ENCODE measurements around the gene CCN5. TPM values are rescaled to one million over a fixed set of nuclear protein-coding genes. Genes with fewer than 3 reads are reported as not detected.

Gene CCN5
- total and polyA plus RNA-seq, 9 donors = 0.07 to 0.32 (median 0.14) TPM; not detected in 1

DNA sequence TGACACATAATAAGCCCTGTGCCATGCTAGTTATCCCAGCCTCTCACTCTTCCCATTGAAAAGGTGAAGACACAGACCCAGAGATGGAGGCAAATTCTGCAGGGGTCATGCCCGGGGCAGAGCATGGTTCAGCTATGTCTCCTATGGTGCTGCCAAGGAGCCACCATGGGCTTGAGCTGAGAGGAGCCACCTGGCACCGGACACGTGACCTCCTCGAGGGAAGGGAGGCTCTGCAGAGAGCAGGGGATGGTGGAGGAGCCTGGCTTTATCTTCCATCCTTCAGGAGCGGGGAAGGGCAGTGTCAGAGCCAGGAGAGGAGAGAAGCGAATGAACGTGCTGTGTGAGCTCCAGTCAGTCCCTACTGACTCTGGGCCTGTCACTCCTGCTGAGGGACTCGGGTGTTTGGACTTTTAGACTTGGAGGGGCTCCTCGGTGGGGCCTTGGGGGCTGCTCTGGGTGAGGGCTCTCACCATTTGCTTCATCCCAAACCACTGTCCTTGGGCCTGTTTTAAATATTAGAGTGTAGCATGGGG, 11.1 kb upstream of the CCN5 start:
- peaks cover 45% of the 10 kb centered on the region for H3K4me1 ChIP-seq (ENCODE audit: control insufficient read depth, insufficient read depth, low read length)

DNA sequence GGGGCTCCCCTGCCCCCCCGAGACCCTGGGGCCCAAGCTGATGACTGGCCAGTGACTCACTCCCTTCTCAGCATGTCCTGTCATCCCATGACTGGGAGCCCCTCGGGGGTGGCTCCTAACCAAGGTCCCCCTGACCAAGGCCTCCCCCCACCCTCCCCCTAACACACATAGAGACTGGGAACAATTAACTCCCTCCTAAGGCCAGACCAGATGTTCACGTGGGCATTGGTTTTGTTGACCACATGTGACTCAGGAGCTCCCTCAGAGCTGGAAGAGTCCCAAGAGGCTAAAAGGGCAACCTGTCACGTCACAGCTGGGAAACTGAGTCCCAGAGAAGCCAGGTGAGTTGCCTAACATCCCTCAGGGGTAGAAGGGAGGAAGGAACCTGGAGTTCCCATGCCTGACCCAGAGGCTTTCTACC, 10.6 kb upstream of the CCN5 start:
- H3K36me3 ChIP-seq (ENCODE audit: control insufficient read depth, insufficient read depth, low read length) = no peaks in the 10 kb centered on the region
- H3K4me3 ChIP-seq (ENCODE audit: low read length) = no peak overlapping the region
- H3K4me1 ChIP-seq (ENCODE audit: control insufficient read depth, insufficient read depth, low read length) = peaks cover 45% of the 10 kb centered on the region
- no peak for DNase-seq
- H3K27ac ChIP-seq (ENCODE audit: low read length) = no peak overlapping the region
- peaks cover 2% of the 10 kb centered on the region for H3K27me3 ChIP-seq (ENCODE audit: control insufficient read depth, insufficient read depth, low read length)
- no peaks in the 10 kb centered on the region for H3K9me3 ChIP-seq (replicated peaks; ENCODE audit: control insufficient read depth, low read depth, low read length)
- WGBS (ENCODE audit: insufficient coverage) = 48% methylated on average over 2 of the region's 4 CpGs

More for the DNA sequence above, 11.1 kb upstream of the CCN5 start:
- no peak for DNase-seq
- 76% methylated on average over 7 of the region's 9 CpGs for WGBS (ENCODE audit: insufficient coverage)
- Histone ChIP-seq H3K36me3 (ENCODE audit: control insufficient read depth, insufficient read depth, low read length) (no peaks in the 10 kb centered on the region), H3K27ac (ENCODE audit: low read length) (no peak overlapping the region), H3K4me3 (ENCODE audit: low read length) (no peak overlapping the region), H3K27me3 (ENCODE audit: control insufficient read depth, insufficient read depth, low read length) (peaks cover 2% of the 10 kb centered on the region), H3K9me3 (replicated peaks; ENCODE audit: control insufficient read depth, low read depth, low read length) (no peaks in the 10 kb centered on the region)

DNA sequence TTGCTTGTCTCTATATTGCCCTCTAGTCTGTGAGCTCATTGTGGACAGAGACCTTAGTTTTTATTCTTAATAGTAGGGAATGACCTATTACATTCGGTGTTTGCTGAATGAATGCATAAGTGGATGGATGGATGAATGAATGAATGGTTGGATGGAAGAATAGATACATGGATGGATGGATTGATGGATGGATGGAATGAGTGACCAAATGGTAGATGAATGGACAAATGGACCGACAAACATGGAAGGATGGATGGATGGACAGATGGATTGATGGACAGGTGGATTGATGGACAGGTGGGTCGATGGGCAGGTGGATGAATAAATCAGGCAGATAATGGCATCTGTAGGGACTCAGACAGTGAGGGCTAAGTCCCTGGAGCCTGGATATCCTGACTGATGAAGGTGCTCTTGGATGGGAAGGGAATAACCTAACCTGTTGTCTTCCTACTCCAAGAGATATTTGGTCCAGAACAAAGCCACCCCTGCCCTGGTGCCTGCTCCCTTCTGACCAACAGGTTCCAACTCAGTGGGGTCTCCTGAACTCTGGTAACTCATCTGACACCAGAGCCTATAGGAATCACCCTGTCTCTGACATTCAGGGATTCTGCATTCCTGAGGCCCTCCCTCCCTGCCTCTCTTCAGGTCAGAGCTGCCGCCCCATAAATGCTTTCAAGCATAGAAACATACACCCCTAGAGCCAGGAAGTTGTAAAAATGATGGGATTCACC, 9.6 kb upstream of the CCN5 start:
- Histone ChIP-seq H3K27ac (ENCODE audit: low read length) (peak overlapping the region; percentile 52), H3K4me3 (ENCODE audit: low read length) (no peak overlapping the region), H3K36me3 (ENCODE audit: control insufficient read depth, insufficient read depth, low read length) (no peaks in the 10 kb centered on the region), H3K4me1 (ENCODE audit: control insufficient read depth, insufficient read depth, low read length) (peaks cover 45% of the 10 kb centered on the region), H3K27me3 (ENCODE audit: control insufficient read depth, insufficient read depth, low read length) (peaks cover 2% of the 10 kb centered on the region), H3K9me3 (replicated peaks; ENCODE audit: control insufficient read depth, low read depth, low read length) (no peaks in the 10 kb centered on the region)
- DNase-seq = no peak
- WGBS (ENCODE audit: insufficient coverage) = 74% methylated on average over 3 of the region's 4 CpGs

DNA sequence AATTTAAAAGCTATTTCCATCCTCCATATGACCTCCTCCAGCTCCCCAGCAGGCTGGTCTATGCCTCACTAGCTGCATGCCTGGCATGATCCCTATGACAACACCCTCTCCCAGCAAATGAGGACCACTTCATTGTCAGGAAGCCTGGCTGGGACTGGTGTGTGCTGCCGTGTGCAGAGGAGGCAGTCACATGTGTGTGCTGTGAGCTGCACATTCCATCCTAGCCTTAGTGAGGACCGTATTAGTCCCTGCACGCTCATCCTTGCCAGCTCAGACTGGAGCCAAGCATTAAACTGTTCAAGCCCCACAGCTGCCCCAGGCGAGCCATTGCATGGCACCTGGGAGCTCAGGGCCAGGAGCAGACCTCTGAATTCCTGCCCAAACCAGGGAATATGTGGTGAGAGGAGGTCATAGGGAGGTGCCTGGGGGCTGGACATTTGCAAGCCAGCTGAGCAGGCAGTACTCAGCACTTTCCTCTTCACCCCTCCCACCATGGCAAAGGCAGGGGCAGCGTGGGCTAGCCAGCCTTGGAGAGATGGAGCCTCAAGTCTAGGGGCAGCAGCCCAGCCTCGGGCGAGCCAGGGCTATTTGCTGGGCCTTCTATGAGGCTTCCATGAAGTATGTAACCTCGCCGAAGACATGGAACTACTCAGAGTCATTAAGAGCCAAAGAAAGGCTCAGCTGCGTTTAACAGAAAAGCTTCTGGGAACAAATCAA, 8.7 kb upstream of the CCN5 start:
- H3K9me3 ChIP-seq (replicated peaks; ENCODE audit: control insufficient read depth, low read depth, low read length) = no peaks in the 10 kb centered on the region
- H3K27ac ChIP-seq (ENCODE audit: low read length) = peak overlapping the region; percentile 52
- H3K36me3 ChIP-seq (ENCODE audit: control insufficient read depth, insufficient read depth, low read length) = no peaks in the 10 kb centered on the region
- H3K4me1 ChIP-seq (ENCODE audit: control insufficient read depth, insufficient read depth, low read length) = peaks cover 36% of the 10 kb centered on the region
- DNase-seq = peak; percentile 82
- no peak overlapping the region for H3K4me3 ChIP-seq (ENCODE audit: low read length)
- peaks cover 2% of the 10 kb centered on the region for H3K27me3 ChIP-seq (ENCODE audit: control insufficient read depth, insufficient read depth, low read length)
- WGBS (ENCODE audit: insufficient coverage) = 35% methylated on average over 6 of the region's 10 CpGs

DNA sequence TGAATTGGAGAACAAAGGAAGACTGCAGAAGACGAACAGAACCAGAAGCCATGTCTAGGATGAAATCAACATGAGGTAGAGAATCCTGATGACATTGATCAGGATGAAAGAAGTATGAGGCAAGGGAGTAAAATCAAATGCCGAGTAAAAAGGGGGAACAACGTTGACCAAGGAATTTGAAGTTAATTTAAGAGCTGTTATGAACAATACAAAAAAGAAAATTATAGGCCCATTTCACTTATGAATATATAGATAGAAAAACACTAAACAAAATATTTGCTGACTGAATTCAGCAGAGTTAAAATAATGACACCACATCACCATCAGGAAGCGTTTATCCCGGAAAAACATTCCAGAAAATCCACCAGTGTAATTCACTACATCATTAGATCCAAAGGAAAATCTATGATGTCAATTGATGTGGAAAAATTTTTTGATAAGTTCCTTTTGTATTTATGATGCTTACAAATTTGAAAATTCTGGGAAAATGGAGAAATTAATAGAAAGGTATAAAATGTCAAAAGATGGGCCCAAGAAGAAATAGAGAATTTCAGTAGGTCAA, 8.1 kb upstream of the CCN5 start:
- 25% methylated on average over 1 of the region's 5 CpGs for WGBS (ENCODE audit: insufficient coverage)
- H3K36me3 ChIP-seq (ENCODE audit: control insufficient read depth, insufficient read depth, low read length) = no peaks in the 10 kb centered on the region
- no peak overlapping the region for H3K4me3 ChIP-seq (ENCODE audit: low read length)
- peak overlapping the region; percentile 52 for H3K27ac ChIP-seq (ENCODE audit: low read length)
- H3K27me3 ChIP-seq (ENCODE audit: control insufficient read depth, insufficient read depth, low read length) = peaks cover 2% of the 10 kb centered on the region
- peak; percentile 61 for DNase-seq
- H3K9me3 ChIP-seq (replicated peaks; ENCODE audit: control insufficient read depth, low read depth, low read length) = no peaks in the 10 kb centered on the region
- peaks cover 31% of the 10 kb centered on the region for H3K4me1 ChIP-seq (ENCODE audit: control insufficient read depth, insufficient read depth, low read length)

DNA sequence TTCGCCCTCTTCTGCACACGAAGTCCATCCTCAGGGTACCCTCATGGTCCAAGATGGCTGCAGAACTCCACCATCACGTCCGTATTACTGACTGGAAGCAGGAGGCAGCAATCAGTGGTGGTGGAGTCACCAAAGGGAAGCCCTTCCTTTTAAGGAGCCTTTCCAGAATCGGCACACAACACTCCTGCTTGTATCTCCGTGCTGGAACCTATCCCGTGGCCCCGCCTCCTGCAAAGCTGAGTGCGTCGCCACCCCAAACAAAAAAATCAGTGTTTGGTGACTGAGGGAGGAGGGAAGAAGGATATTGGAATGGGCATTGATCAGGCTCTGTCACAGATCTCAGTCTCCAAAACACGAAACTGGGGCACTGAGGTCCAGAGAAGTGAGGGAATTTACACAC, 5.8 kb upstream of the CCN5 start:
- Histone ChIP-seq H3K4me3 (ENCODE audit: low read length) (no peak overlapping the region), H3K27ac (ENCODE audit: low read length) (no peak overlapping the region), H3K4me1 (ENCODE audit: control insufficient read depth, insufficient read depth, low read length) (peaks cover 14% of the 10 kb centered on the region), H3K36me3 (ENCODE audit: control insufficient read depth, insufficient read depth, low read length) (no peaks in the 10 kb centered on the region), H3K9me3 (replicated peaks; ENCODE audit: control insufficient read depth, low read depth, low read length) (no peaks in the 10 kb centered on the region), H3K27me3 (ENCODE audit: control insufficient read depth, insufficient read depth, low read length) (peaks cover 2% of the 10 kb centered on the region)
- DNase-seq = no peak
- 100% methylated on average over 3 of the region's 11 CpGs for WGBS (ENCODE audit: insufficient coverage)

DNA sequence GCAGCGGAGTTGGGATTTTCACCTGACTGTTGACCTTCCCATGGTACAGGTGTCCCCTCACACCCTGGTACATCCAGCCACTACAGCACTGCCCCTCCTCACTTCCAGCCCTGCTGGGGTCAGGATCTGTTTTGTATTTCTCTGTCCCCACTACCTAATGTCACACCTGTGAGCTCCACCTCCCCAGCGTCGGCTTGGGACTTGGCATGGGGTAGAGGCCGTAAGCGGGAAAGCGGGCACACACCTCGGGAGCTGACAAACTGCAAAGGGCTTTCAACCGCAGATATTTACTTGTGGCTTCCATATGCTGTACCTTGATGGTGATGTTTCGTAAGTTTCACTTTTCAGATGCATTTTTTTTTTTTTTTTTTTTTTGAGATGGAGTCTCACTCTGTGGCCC, 5.4 kb upstream of the CCN5 start:
- no peaks in the 10 kb centered on the region for H3K9me3 ChIP-seq (replicated peaks; ENCODE audit: control insufficient read depth, low read depth, low read length)
- H3K4me1 ChIP-seq (ENCODE audit: control insufficient read depth, insufficient read depth, low read length) = peaks cover 18% of the 10 kb centered on the region
- H3K4me3 ChIP-seq (ENCODE audit: low read length) = no peak overlapping the region
- H3K36me3 ChIP-seq (ENCODE audit: control insufficient read depth, insufficient read depth, low read length) = no peaks in the 10 kb centered on the region
- no peak for DNase-seq
- H3K27me3 ChIP-seq (ENCODE audit: control insufficient read depth, insufficient read depth, low read length) = peaks cover 2% of the 10 kb centered on the region
- no peak overlapping the region for H3K27ac ChIP-seq (ENCODE audit: low read length)
- 96% methylated on average over 6 of the region's 9 CpGs for WGBS (ENCODE audit: insufficient coverage)

DNA sequence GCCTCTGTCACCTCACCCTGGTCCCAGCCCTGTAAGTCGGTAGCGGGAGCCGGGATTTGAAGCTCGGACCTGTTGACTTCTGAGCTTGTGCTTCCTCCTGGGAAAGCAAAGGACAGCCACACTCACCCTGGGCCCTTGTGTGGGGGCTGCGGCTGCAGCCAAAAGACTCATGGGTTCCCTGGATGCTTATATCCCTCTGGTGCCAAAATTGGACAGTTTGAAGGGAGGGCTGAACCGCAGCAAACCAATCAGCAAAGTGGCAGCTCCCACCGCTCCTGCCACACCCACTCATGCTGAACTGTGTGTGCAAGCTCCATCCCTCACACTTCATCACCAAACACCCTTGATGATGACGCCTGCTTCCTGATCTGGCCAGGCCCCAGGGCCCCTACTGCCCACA, 3.9 kb upstream of the CCN5 start:
- no peaks in the 10 kb centered on the region for H3K9me3 ChIP-seq (replicated peaks; ENCODE audit: control insufficient read depth, low read depth, low read length)
- H3K4me3 ChIP-seq (ENCODE audit: low read length) = no peak overlapping the region
- H3K36me3 ChIP-seq (ENCODE audit: control insufficient read depth, insufficient read depth, low read length) = no peaks in the 10 kb centered on the region
- H3K27ac ChIP-seq (ENCODE audit: low read length) = no peak overlapping the region
- peaks cover under 1% of the 10 kb centered on the region for H3K27me3 ChIP-seq (ENCODE audit: control insufficient read depth, insufficient read depth, low read length)
- peaks cover 26% of the 10 kb centered on the region for H3K4me1 ChIP-seq (ENCODE audit: control insufficient read depth, insufficient read depth, low read length)
- DNase-seq = no peak
- WGBS (ENCODE audit: insufficient coverage) = 77% methylated on average over 7 of the region's 8 CpGs

DNA sequence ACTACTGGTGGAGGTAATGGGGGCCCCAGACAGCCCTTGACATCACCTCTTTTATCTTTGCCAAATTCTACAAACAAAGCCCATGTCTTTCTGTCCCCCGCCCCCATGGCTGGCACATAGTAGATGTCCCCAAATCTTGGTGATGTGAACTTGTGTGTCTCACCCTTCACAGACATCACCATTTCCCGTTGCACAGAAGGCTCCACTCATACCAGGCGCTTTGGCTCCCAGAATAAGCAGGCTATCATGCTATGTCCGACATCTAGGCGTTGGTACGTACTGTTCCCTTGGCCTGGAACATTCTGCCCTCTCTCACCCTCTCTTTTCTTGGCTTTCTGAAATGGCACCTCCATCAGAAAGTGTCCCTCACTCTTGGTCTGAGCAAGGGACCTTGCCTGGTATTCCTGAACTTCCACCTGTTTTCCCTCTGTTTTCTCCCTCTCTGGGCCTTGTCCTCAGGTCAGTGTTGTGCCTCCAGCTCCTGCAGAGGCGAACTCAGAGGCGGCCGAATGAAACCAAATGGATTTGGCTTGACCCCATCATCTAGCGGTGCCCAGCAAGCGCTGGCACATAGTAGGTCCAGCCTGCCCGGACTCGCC, 968 bp upstream of the CCN5 start:
- no peak for DNase-seq
- Histone ChIP-seq H3K36me3 (ENCODE audit: control insufficient read depth, insufficient read depth, low read length) (no peaks in the 10 kb centered on the region), H3K9me3 (replicated peaks; ENCODE audit: control insufficient read depth, low read depth, low read length) (no peaks in the 10 kb centered on the region), H3K4me3 (ENCODE audit: low read length) (no peak overlapping the region), H3K4me1 (ENCODE audit: control insufficient read depth, insufficient read depth, low read length) (peaks cover 21% of the 10 kb centered on the region), H3K27ac (ENCODE audit: low read length) (no peak overlapping the region), H3K27me3 (ENCODE audit: control insufficient read depth, insufficient read depth, low read length) (no peaks in the 10 kb centered on the region)
- WGBS (ENCODE audit: insufficient coverage) = 74% methylated on average over 13 of the region's 13 CpGs
